GM12878 (cell line): ENCODE data around the gene ZBED5. TPM values are rescaled to one million over a fixed set of nuclear protein-coding genes. Genes with fewer than 3 reads are reported as not detected.

Experiments
- CTCF ChIP-seq, 3 experiments: IDR thresholded peaks in 2 of 3; conservative IDR thresholded peaks in 1 of 3; 2 replicates each; pipeline ENCODE4 v1.5.1; 2011; ENCODE audit warnings: low read depth in 3 of 3, low read length in 3 of 3, mild to moderate bottlenecking in 3 of 3, control low read depth in 2 of 3, moderate library complexity in 2 of 3, inconsistent platforms in 1 of 3, mixed read lengths in 1 of 3; ENCODE audit not compliant: control insufficient read depth in 2 of 3, insufficient read depth in 1 of 3; ENCODE audit errors: extremely low read depth in 1 of 3
- MTA3 ChIP-seq: IDR thresholded peaks from 2 replicates; pipeline ENCODE4 v1.6.1; 2012; ENCODE audit warnings: low read length, inconsistent platforms, borderline replicate concordance
- NR2C1 ChIP-seq: fragments of 450-650 bp; IDR thresholded peaks from 2 replicates; pipeline ENCODE4 v1.6.1; 2017; ENCODE audit warnings: antibody characterized with exemption, mild to moderate bottlenecking, moderate library complexity
- YBX1 ChIP-seq: fragments of 450-650 bp; IDR thresholded peaks from 2 replicates; pipeline ENCODE4 v1.6.1; 2016; ENCODE audit warnings: antibody characterized with exemption
- ZSCAN29 ChIP-seq: fragments of 450-650 bp; IDR thresholded peaks from 2 replicates; pipeline ENCODE4 v1.6.1; 2017; ENCODE audit warnings: mild to moderate bottlenecking, moderate library complexity
- polyA plus RNA-seq, 11 experiments: library from polyadenylated mRNA; depleted of rRNA in 4 of 11; unstranded in 6 of 11; stranded (reverse) in 5 of 11; fragments of >200 nt; fragmentation: Nextera tagmentation in 4 of 11; fragmentation: Illumina TruSeq in 1 of 11; extraction: Ambion mirVana in 4 of 11; extraction: Trizol in 1 of 11; gene quantifications; 1 replicate in 1 of 11; 2 replicates in 10 of 11; pipeline versions ENCODE4 v1.2.1 to v1.2.3, GENCODE V29; 2011 to 2016; ENCODE audit warnings: inconsistent platforms in 2 of 11, missing spikeins in 2 of 11, low read depth in 1 of 11
- total RNA-seq, 4 experiments: library from RNA; depleted of rRNA in 3 of 4; stranded (reverse); fragments of >200 nt in 3 of 4; fragmentation: Illumina TruSeq in 1 of 4; extraction: Trizol in 1 of 4; gene quantifications; 2 replicates each; pipeline versions ENCODE4 v1.2.1 to v1.2.3, GENCODE V29; 2013 to 2021
- TF ChIP-seq, protein P1 (sequence below): fragments of 450-650 bp; IDR thresholded peaks from 2 replicates; pipeline ENCODE4 v1.6.1; 2016; ENCODE audit warnings: mild to moderate bottlenecking
- TF ChIP-seq, protein P2 (sequence below): IDR thresholded peaks from 2 replicates; pipeline ENCODE4 v1.6.1; 2012; ENCODE audit warnings: low read depth, low read length, improper control_type of control experiment

The ZBED5 gene
- total and polyA plus RNA-seq, 10 of the 15 experiments (the other 5 are each of a cell fraction or from before 2014, with no cell fraction given) = 27.3 to 86.8 (median 37.6) TPM

GRCh38 chr11:10809373-10810160 is 48.3 kb downstream of the ZBED5 start (continued):
- TF ChIP-seq CTCF (IDR thresholded peaks at IDR 0.05 in 2 of 3, conservative IDR thresholded peaks at IDR 0.05 in 1 of 3; ENCODE audit: control insufficient read depth in 2 of 3, extremely low read depth in 1 of 3, insufficient read depth in 1 of 3, low read depth in 3 of 3, low read length in 3 of 3) (no peak), NR2C1 (no peak), ZSCAN29 (no peak), YBX1 (no peak), MTA3 (0 out of 2 replicates have a peak, but pooled peaks have one; percentile 58)
- TF ChIP-seq, protein P1, sequence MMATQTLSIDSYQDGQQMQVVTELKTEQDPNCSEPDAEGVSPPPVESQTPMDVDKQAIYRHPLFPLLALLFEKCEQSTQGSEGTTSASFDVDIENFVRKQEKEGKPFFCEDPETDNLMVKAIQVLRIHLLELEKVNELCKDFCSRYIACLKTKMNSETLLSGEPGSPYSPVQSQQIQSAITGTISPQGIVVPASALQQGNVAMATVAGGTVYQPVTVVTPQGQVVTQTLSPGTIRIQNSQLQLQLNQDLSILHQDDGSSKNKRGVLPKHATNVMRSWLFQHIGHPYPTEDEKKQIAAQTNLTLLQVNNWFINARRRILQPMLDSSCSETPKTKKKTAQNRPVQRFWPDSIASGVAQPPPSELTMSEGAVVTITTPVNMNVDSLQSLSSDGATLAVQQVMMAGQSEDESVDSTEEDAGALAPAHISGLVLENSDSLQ = no peak
- TF ChIP-seq, protein P2, sequence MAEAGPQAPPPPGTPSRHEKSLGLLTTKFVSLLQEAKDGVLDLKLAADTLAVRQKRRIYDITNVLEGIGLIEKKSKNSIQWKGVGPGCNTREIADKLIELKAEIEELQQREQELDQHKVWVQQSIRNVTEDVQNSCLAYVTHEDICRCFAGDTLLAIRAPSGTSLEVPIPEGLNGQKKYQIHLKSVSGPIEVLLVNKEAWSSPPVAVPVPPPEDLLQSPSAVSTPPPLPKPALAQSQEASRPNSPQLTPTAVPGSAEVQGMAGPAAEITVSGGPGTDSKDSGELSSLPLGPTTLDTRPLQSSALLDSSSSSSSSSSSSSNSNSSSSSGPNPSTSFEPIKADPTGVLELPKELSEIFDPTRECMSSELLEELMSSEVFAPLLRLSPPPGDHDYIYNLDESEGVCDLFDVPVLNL = no peak
